HAP-1 (cell line): Measurements from ENCODE around the gene PGM2L1.

Experiments
- DNase-seq, 2 experiments: peaks; one replicate each; pipeline ENCODE4 v3.0.0-alpha.2; 2016 to 2020; ENCODE audit warnings: low spot score in 2 of 2
- H3K27me3 ChIP-seq: fragments of 250-450 bp; sonication (Bioruptor Pico); 2 replicates; pipeline ENCODE4 v1.5.1; 2020; ENCODE audit warnings: low read depth, mild to moderate bottlenecking, moderate library complexity
- H3K36me3 ChIP-seq: fragments of 250-450 bp; sonication (Bioruptor Pico); replicated peaks from 2 replicates; pipeline ENCODE4 v1.5.1; 2020; ENCODE audit warnings: mild to moderate bottlenecking
- H3K4me1 ChIP-seq: fragments of 250-450 bp; sonication (Bioruptor Pico); 2 replicates; pipeline ENCODE4 v1.5.1; 2020; ENCODE audit warnings: mild to moderate bottlenecking
- H3K4me3 ChIP-seq: fragments of 250-450 bp; sonication (Bioruptor Pico); 2 replicates; pipeline ENCODE4 v1.5.1; 2020; ENCODE audit warnings: mild to moderate bottlenecking, moderate library complexity
- H3K9me3 ChIP-seq: fragments of 250-450 bp; sonication (Bioruptor Pico); 2 replicates; pipeline ENCODE4 v1.5.1; 2020; ENCODE audit warnings: mild to moderate bottlenecking, moderate library complexity
- in situ Hi-C: fragments of 300-500 bp; cut with MboI; formaldehyde crosslinking; loops from 3 replicates; pipeline ENCODE4 v1.14.3; 2020; ENCODE audit warnings: low sequenced_read_pairs, inconsistent platforms, mixed read lengths

PGM2L1 gene

DNA sequence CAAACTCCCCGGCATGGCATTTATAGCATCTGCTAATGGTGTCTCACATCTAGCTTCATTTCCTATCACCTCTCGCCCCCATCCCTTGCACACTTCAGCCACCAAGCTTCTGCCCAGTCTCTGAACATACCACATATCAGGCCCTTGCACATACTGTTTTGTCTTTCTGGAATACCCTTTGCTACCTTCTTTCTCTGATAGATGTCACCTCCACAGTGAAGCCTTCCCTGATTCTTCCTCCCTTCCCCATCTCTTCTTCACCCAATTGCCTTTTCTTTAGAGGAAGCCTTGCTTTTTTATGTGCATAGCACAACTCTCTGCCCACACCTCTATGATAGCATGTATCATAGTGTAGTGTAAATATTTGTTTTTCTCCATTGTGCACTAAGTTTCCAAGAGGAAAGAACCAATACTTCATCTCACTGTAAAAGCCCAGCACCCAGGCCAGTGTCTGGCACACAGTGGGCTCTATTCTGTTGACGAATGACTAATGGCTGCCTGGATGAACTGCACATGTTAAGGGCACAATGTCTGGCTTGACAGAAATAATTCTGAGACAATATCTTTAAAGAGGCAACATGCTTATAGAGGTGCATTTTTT lies 114.6 kb downstream of the PGM2L1 start:
- no peaks in the 10 kb centered on the region for H3K9me3 ChIP-seq
- H3K27me3 ChIP-seq = no peaks in the 10 kb centered on the region
- in situ Hi-C loops = no loop called here
- no peaks in the 10 kb centered on the region for H3K4me1 ChIP-seq
- H3K4me3 ChIP-seq = no peak overlapping the region
- H3K36me3 ChIP-seq = no peaks in the 10 kb centered on the region
- DNase-seq = no peak

DNA sequence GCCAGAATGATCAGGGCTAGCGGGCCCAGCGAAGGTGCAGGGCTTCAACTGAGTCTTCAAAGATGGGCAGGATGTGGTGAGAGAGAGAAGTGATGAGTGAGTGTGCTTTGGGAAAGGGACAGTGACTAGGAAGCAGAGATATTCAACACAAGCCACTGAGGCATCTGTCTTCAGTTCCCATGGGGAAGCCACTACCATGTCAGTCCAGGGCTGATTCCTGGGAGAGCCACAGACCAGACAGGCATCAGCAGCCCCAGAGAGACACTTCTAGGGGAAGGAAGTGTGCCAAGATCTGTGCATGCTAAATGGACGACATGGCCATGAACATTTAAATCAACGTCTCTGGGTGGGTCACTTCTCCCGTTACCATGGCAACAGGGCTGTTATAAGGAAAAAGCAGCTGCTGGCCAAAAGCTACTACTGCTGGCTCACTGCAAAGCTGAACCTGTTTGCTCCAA lies 115.3 kb downstream of the PGM2L1 start:
- in situ Hi-C loops = no loop called here
- DNase-seq = no peak
- Histone ChIP-seq H3K9me3 (no peaks in the 10 kb centered on the region), H3K4me1 (no peaks in the 10 kb centered on the region), H3K27me3 (no peaks in the 10 kb centered on the region), H3K36me3 (no peaks in the 10 kb centered on the region), H3K4me3 (no peak overlapping the region)

DNA sequence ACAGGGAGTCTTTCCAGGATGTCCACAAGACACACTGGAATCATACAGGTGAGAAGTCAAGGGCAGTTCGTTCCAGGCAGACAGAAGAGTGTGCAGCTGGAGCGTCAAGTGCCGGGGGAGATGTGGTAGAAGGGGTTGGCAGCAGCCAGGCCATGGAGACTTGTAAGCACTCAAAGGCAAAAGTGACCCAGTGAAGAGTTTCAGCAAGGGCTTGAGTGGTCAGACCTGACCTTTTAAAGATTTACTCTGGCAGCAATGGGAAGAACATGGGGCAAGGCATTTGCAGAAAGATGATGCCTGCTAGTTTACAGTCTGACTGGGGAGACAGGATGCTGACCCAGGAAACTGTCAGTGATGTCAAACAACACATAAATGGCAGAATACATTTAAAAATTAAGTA lies 115.8 kb downstream of the PGM2L1 start:
- no peak for DNase-seq
- H3K9me3 ChIP-seq = no peaks in the 10 kb centered on the region
- H3K36me3 ChIP-seq = no peaks in the 10 kb centered on the region
- in situ Hi-C loops = no loop called here
- H3K4me3 ChIP-seq = no peak overlapping the region
- no peaks in the 10 kb centered on the region for H3K4me1 ChIP-seq
- H3K27me3 ChIP-seq = no peaks in the 10 kb centered on the region

DNA sequence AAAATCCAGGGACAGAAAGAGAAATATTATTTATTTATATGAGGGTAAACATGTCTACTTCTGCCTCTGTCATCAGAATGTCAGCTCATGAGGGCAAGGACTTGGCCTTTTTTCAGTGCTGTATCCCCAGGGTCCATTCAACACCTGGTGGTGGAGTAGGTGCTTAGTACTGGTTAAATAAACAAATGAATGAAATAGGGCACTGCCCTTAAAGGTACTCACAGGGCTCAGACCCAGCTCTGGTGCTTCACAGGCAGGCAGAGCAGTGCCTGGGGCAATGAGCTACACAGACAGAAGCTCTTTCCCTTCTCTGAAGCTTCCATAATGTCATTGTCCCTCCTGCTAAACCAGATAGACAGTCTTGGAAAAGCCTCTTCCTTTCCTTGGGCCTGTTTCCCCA lies 117.7 kb downstream of the PGM2L1 start:
- in situ Hi-C loops = no loop called here
- Histone ChIP-seq H3K4me1 (no peaks in the 10 kb centered on the region), H3K9me3 (no peaks in the 10 kb centered on the region), H3K27me3 (no peaks in the 10 kb centered on the region), H3K36me3 (no peaks in the 10 kb centered on the region), H3K4me3 (no peak overlapping the region)
- DNase-seq = no peak
